T-cell (primary cell): ENCODE data around the gene RNF213. TPM values are rescaled to one million over a fixed set of nuclear protein-coding genes. Genes with fewer than 3 reads are reported as not detected.
A peak's percentile ranks its signal among the peaks of the same experiment; 100 is the strongest.

Experiments
- ATAC-seq, 4 experiments: fragments of 200-7000 bp in 3 of 4; fragments of 150-1000 bp in 1 of 4; cut with Tn5 transposase; replicated peaks in 1 of 4; 1 replicate in 3 of 4; 2 replicates in 1 of 4; pipeline ENCODE4 v1.10.0; 2021; ENCODE audit warnings: moderate library complexity in 3 of 4, mild to moderate bottlenecking in 2 of 4, moderate number of reproducible peaks in 1 of 4
- CTCF ChIA-PET, 2 donors: fragments of 300-600 bp; sonication (Branson Sonifier 250); formaldehyde crosslinking; loops; one replicate each; lab custom pipeline; 2022; ENCODE audit warnings: antibody characterized with exemption in 2 of 2; lab: Charles Lee
- POLR2A ChIA-PET, 2 donors: fragments of 300-600 bp; sonication (Branson Sonifier 250); formaldehyde crosslinking; loops; one replicate each; lab custom pipeline; 2022; ENCODE audit warnings: antibody characterized with exemption in 2 of 2; lab: Charles Lee
- DNase-seq, 35 experiments: peaks; one replicate each; pipeline versions ENCODE4 v3.0.0 to v3.0.0-alpha.2; 2013 to 2023
- H3K27ac ChIP-seq: one replicate; pipeline ENCODE4 v1.5.1; 2013; ENCODE audit warnings: low read length
- H3K27me3 ChIP-seq, 2 experiments: replicated peaks in 1 of 2; 1 replicate in 1 of 2; 2 replicates in 1 of 2; pipeline versions ENCODE4 v1.6.1 to v1.7.0; 2013; ENCODE audit warnings: low read length in 1 of 2, mixed read lengths in 1 of 2; ENCODE audit not compliant: control insufficient read depth in 2 of 2, insufficient read depth in 2 of 2; ENCODE audit errors: extremely low read depth in 1 of 2
- H3K36me3 ChIP-seq, 2 donors: 1 replicate in 1 of 2; 2 replicates in 1 of 2; pipeline versions ENCODE4 v1.6.1 to v1.7.0; 2013; ENCODE audit warnings: low read length in 1 of 2; ENCODE audit not compliant: control insufficient read depth in 2 of 2, insufficient read depth in 1 of 2; ENCODE audit errors: extremely low read depth in 1 of 2
- H3K4me1 ChIP-seq, 2 experiments: 1 replicate in 1 of 2; 2 replicates in 1 of 2; pipeline versions ENCODE4 v1.6.1 to v1.7.0; 2013; ENCODE audit warnings: low read length in 2 of 2, mixed read lengths in 1 of 2; ENCODE audit not compliant: insufficient read depth in 2 of 2, control insufficient read depth in 1 of 2; ENCODE audit errors: extremely low read depth in 1 of 2
- H3K4me3 ChIP-seq, 2 donors: 1 replicate in 1 of 2; 2 replicates in 1 of 2; pipeline versions ENCODE4 v1.5.1 to v1.7.0; 2013; ENCODE audit warnings: mild to moderate bottlenecking in 2 of 2, low read length in 1 of 2, moderate library complexity in 1 of 2; ENCODE audit not compliant: control insufficient read depth in 1 of 2; ENCODE audit errors: extremely low read depth in 1 of 2
- H3K9me3 ChIP-seq: 2 replicates; pipeline ENCODE4 v1.7.0; 2013
- H3K27ac Mint-ChIP-seq, 2 donors: one replicate each; pipeline ENCODE4 v1.8.0; 2020 to 2021; ENCODE audit warnings: mild to moderate bottlenecking in 2 of 2, mixed read lengths in 2 of 2
- H3K27me3 Mint-ChIP-seq, 2 donors: one replicate each; pipeline ENCODE4 v1.8.0; 2021 to 2022; ENCODE audit warnings: mixed read lengths in 2 of 2
- H3K36me3 Mint-ChIP-seq: one replicate; pipeline ENCODE4 v1.8.0; 2021; ENCODE audit warnings: mixed read lengths
- H3K4me1 Mint-ChIP-seq, 3 donors: one replicate each; pipeline ENCODE4 v1.8.0; 2020 to 2022; ENCODE audit warnings: mixed read lengths in 3 of 3, mild to moderate bottlenecking in 1 of 3
- H3K4me3 Mint-ChIP-seq, 3 donors: one replicate each; pipeline ENCODE4 v1.8.0; 2020 to 2022; ENCODE audit warnings: mild to moderate bottlenecking in 3 of 3, mixed read lengths in 3 of 3, moderate library complexity in 3 of 3
- H3K9me3 Mint-ChIP-seq, 3 donors: one replicate each; pipeline ENCODE4 v1.8.0; 2020 to 2022; ENCODE audit warnings: mixed read lengths in 3 of 3
- WGBS: methylation state at CpG from one replicate; pipeline ENCODE4 v1.1.5; 2013; ENCODE audit warnings: missing lambda C conversion rate; ENCODE audit not compliant: insufficient coverage; 5-methylcytosine and 5-hydroxymethylcytosine counted together
- total RNA-seq, 35 experiments: library from RNA in 6 of 35; stranded (reverse) in 6 of 35; fragments of 120-200 nt in 1 of 35; gene quantifications; one replicate each; pipeline versions ENCODE4 v1.2.1 to v1.2.4 and lab custom pipeline; 2013 to 2026

Gene RNF213
- total RNA-seq, 5 donors from 2014 or later (not counting 1 experiment from before 2014, with no cell fraction given) = 433 to 628 (median 590) TPM

- H3K27ac ChIP-seq = no peak overlapping the region
- Mint-ChIP-seq H3K27ac (no peak overlapping the region), H3K4me1 (peaks cover 12 to 14% (median 12%) of the 10 kb centered on the region in 3 donors), H3K9me3 (no peaks in the 10 kb centered on the region), H3K27me3 (no peaks in the 10 kb centered on the region), H3K4me3 (no peak overlapping the region), H3K36me3 (peaks cover 21% of the 10 kb centered on the region)
- no peak overlapping the region for H3K4me3 ChIP-seq
- 92% methylated on average over 15 of the region's 19 CpGs for WGBS
- no peaks in the 10 kb centered on the region for H3K9me3 ChIP-seq
- DNase-seq = no peak
- no peaks in the 10 kb centered on the region for H3K27me3 ChIP-seq
- peaks cover 9 to 71% of the 10 kb centered on the region in 2 donors for H3K36me3 ChIP-seq
- peaks cover 0 to 10% of the 10 kb centered on the region in 2 experiments for H3K4me1 ChIP-seq
- ATAC-seq = no peak
- ChIA-PET POLR2A (no interaction called here), CTCF (no interaction called here)
Measured at GRCh38 chr17:80285237-80285920, 24.7 kb downstream of the RNF213 start.

- Mint-ChIP-seq H3K27me3 (no peaks in the 10 kb centered on the region), H3K9me3 (no peaks in the 10 kb centered on the region), H3K27ac (no peak overlapping the region), H3K4me3 (no peak overlapping the region), H3K4me1 (peaks cover 6 to 15% (median 14%) of the 10 kb centered on the region in 3 donors), H3K36me3 (peaks cover 30% of the 10 kb centered on the region)
- 93% methylated on average over 3 of the region's 5 CpGs for WGBS
- Histone ChIP-seq H3K4me3 (no peak overlapping the region), H3K27ac (no peak overlapping the region), H3K27me3 (no peaks in the 10 kb centered on the region), H3K4me1 (peaks cover 0 to 10% of the 10 kb centered on the region in 2 experiments), H3K36me3 (peaks cover 9 to 73% of the 10 kb centered on the region in 2 donors), H3K9me3 (no peaks in the 10 kb centered on the region)
- POLR2A ChIA-PET = no interaction called here
- no peak for ATAC-seq
- DNase-seq = no peak
- CTCF ChIA-PET = interaction anchor here in 1 of 2 donors (0.6 kb wide), 1 partner anchor 1198 kb away, joined by 3 read pairs; no protein-coding TSS in a partner anchor
Measured at GRCh38 chr17:80286638-80286960, 25.9 kb downstream of the RNF213 start.

- Histone ChIP-seq H3K27ac (no peak overlapping the region), H3K27me3 (no peaks in the 10 kb centered on the region), H3K4me3 (no peak overlapping the region), H3K9me3 (no peaks in the 10 kb centered on the region), H3K36me3 (peaks cover 9 to 75% of the 10 kb centered on the region in 2 donors), H3K4me1 (peaks cover 0 to 10% of the 10 kb centered on the region in 2 experiments)
- ATAC-seq = no peak
- Mint-ChIP-seq H3K27me3 (no peaks in the 10 kb centered on the region), H3K27ac (peak overlapping the region in 1 of 2 donors; percentile 73), H3K9me3 (no peaks in the 10 kb centered on the region), H3K4me3 (no peak overlapping the region), H3K4me1 (peaks cover 5 to 15% (median 13%) of the 10 kb centered on the region in 3 donors), H3K36me3 (peaks cover 34% of the 10 kb centered on the region)
- no peak for DNase-seq
- WGBS = 96% methylated on average over 6 of the region's 9 CpGs
- CTCF ChIA-PET = interaction anchor here in 1 of 2 donors (0.6 kb wide), 1 partner anchor 1198 kb away, joined by 3 read pairs; no protein-coding TSS in a partner anchor
- POLR2A ChIA-PET = no interaction called here
Measured at GRCh38 chr17:80287038-80287437, 26.4 kb downstream of the RNF213 start.

GRCh38 chr17:80287806-80288567 lies 27.3 kb downstream of the RNF213 start:
- no peak for ATAC-seq

GRCh38 chr17:80289616-80290015 lies 29.0 kb downstream of the RNF213 start:
- no peaks in the 10 kb centered on the region for H3K27me3 ChIP-seq
- CTCF ChIA-PET = no interaction called here
- DNase-seq (no peak), ATAC-seq (no peak)
- peaks cover 3 to 13% (median 12%) of the 10 kb centered on the region in 3 donors for H3K4me1 Mint-ChIP-seq
- POLR2A ChIA-PET = no interaction called here
- H3K4me3 Mint-ChIP-seq = no peak overlapping the region
- WGBS = 57% methylated on average over 3 of the region's 6 CpGs
- H3K36me3 ChIP-seq = peaks cover 17 to 90% of the 10 kb centered on the region in 2 donors
- peak overlapping the region; percentile 65 to 76 for H3K27ac Mint-ChIP-seq
- no peaks in the 10 kb centered on the region for H3K9me3 Mint-ChIP-seq
- no peaks in the 10 kb centered on the region for H3K9me3 ChIP-seq
- peaks cover 0 to 10% of the 10 kb centered on the region in 2 experiments for H3K4me1 ChIP-seq
- H3K4me3 ChIP-seq = no peak overlapping the region
- no peak overlapping the region for H3K27ac ChIP-seq
- no peaks in the 10 kb centered on the region for H3K27me3 Mint-ChIP-seq
- H3K36me3 Mint-ChIP-seq = peaks cover 41% of the 10 kb centered on the region

More at GRCh38 chr17:80287806-80288567, 27.3 kb downstream of the RNF213 start:
- peaks cover 37% of the 10 kb centered on the region for H3K36me3 Mint-ChIP-seq
- peak overlapping the region; percentile 43 to 73 for H3K27ac Mint-ChIP-seq
- ChIA-PET POLR2A (no interaction called here), CTCF (no interaction called here)
- Histone ChIP-seq H3K36me3 (peaks cover 9 to 79% of the 10 kb centered on the region in 2 donors), H3K27me3 (no peaks in the 10 kb centered on the region), H3K9me3 (no peaks in the 10 kb centered on the region), H3K27ac (no peak overlapping the region), H3K4me1 (peaks cover 0 to 10% of the 10 kb centered on the region in 2 experiments), H3K4me3 (no peak overlapping the region)
- DNase-seq = no peak
- H3K4me3 Mint-ChIP-seq = no peak overlapping the region
- no peaks in the 10 kb centered on the region for H3K9me3 Mint-ChIP-seq
- 84% methylated on average over 21 of the region's 22 CpGs for WGBS
- H3K4me1 Mint-ChIP-seq = peaks cover 5 to 12% (median 10%) of the 10 kb centered on the region in 3 donors
- H3K27me3 Mint-ChIP-seq = no peaks in the 10 kb centered on the region

GRCh38 chr17:80290156-80290555 lies 29.5 kb downstream of the RNF213 start:
- POLR2A ChIA-PET = no interaction called here

More at GRCh38 chr17:80290156-80290555, 29.5 kb downstream of the RNF213 start:
- Histone ChIP-seq H3K4me1 (peaks cover 0 to 10% of the 10 kb centered on the region in 2 experiments), H3K27ac (no peak overlapping the region), H3K9me3 (no peaks in the 10 kb centered on the region), H3K36me3 (peaks cover 21 to 91% of the 10 kb centered on the region in 2 donors), H3K4me3 (no peak overlapping the region), H3K27me3 (no peaks in the 10 kb centered on the region)
- DNase-seq (no peak), ATAC-seq (no peak)
- WGBS = 94% methylated on average over 24 of the region's 25 CpGs
- Mint-ChIP-seq H3K4me3 (no peak overlapping the region), H3K9me3 (no peaks in the 10 kb centered on the region), H3K27ac (peak overlapping the region in 1 of 2 donors; percentile 52), H3K4me1 (peaks cover 0 to 11% (median 11%) of the 10 kb centered on the region in 3 donors), H3K36me3 (peaks cover 42% of the 10 kb centered on the region), H3K27me3 (no peaks in the 10 kb centered on the region)
- CTCF ChIA-PET = no interaction called here
